Colonic mucosa (tissue), 4 donors: ENCODE results near the gene FOXK2. TPM values are rescaled to one million over a fixed set of nuclear protein-coding genes. Genes with fewer than 3 reads are reported as not detected.

Experiments
- DNase-seq: peaks from one replicate; pipeline ENCODE4 v3.0.0-alpha.2; 2020
- H3K27ac ChIP-seq: fragments of 200-600 bp; one replicate; pipeline ENCODE4 v1.8.0; 2021
- H3K27me3 ChIP-seq: fragments of 200-600 bp; one replicate; pipeline ENCODE4 v1.8.0; 2021
- H3K36me3 ChIP-seq: fragments of 200-600 bp; one replicate; pipeline ENCODE4 v1.8.0; 2021
- H3K4me1 ChIP-seq: fragments of 200-600 bp; one replicate; pipeline ENCODE4 v1.8.0; 2021; ENCODE audit warnings: mild to moderate bottlenecking
- H3K4me3 ChIP-seq: fragments of 200-600 bp; one replicate; pipeline ENCODE4 v1.8.0; 2021
- H3K9ac ChIP-seq, 2 donors: one replicate each; pipeline ENCODE4 v1.7.0; 2013; ENCODE audit warnings: control low read depth in 2 of 2, low read depth in 2 of 2, low read length in 2 of 2
- H3K9me3 ChIP-seq: fragments of 200-600 bp; one replicate; pipeline ENCODE4 v1.8.0; 2021
- CTCF ChIP-seq: fragments of 200-600 bp; IDR thresholded peaks from one replicate; pipeline ENCODE4 v1.8.0; 2022; ENCODE audit warnings: antibody characterized with exemption, mild to moderate bottlenecking
- intact Hi-C: fragments of 100-400 bp; cut with DNase I; formaldehyde crosslinking; loops from one replicate; pipeline ENCODE4 v1.14.1; 2022
- total RNA-seq, 2 donors: library from RNA; stranded (reverse); fragmentation: NEBNext Ultra II Directional in 1 of 2; extraction: Animal tissue kit (Norgen Biotek cat#: 25700) in 1 of 2; gene quantifications; one replicate each; pipeline ENCODE4 v1.2.1, GENCODE V29; 2021
- donor health status: healthy.
- donor health status: DM: no; HTN: no; CAD: no.
- donor health status: DM: no; HTN: no; CAD: no.

Gene FOXK2
- total RNA-seq, 2 donors from 2014 or later: 34.8 to 44.5 TPM

- H3K4me1 ChIP-seq: peaks cover 26% of the 10 kb centered on the region
- intact Hi-C loops: no loop called here
- H3K27me3 ChIP-seq: no peaks in the 10 kb centered on the region
- H3K4me3 ChIP-seq: no peak overlapping the region
- no peak for DNase-seq
- H3K9me3 ChIP-seq: no peaks in the 10 kb centered on the region
- no peak overlapping the region for H3K27ac ChIP-seq
- no peak for TF ChIP-seq CTCF
- H3K36me3 ChIP-seq: no peaks in the 10 kb centered on the region
- no peak overlapping the region for H3K9ac ChIP-seq
Measured at GRCh38 chr17:82564241-82564640, 44.7 kb downstream of the FOXK2 start.

GRCh38 chr17:82565551-82565950, 46.0 kb downstream of the FOXK2 start:
- Histone ChIP-seq H3K4me1 (peaks cover 17% of the 10 kb centered on the region), H3K27me3 (no peaks in the 10 kb centered on the region), H3K9ac (no peak overlapping the region), H3K36me3 (no peaks in the 10 kb centered on the region), H3K27ac (no peak overlapping the region), H3K9me3 (no peaks in the 10 kb centered on the region), H3K4me3 (no peak overlapping the region)
- intact Hi-C loops: no loop called here
- TF ChIP-seq CTCF: no peak
- no peak for DNase-seq

GRCh38 chr17:82566129-82566960, 46.8 kb downstream of the FOXK2 start:
- intact Hi-C loops: no loop called here

GRCh38 chr17:82567286-82567685, 47.8 kb downstream of the FOXK2 start:
- Histone ChIP-seq H3K4me3 (no peak overlapping the region), H3K9me3 (no peaks in the 10 kb centered on the region), H3K9ac (peak overlapping the region in 1 of 2 donors; percentile 80), H3K36me3 (no peaks in the 10 kb centered on the region), H3K27ac (no peak overlapping the region), H3K4me1 (peaks cover 17% of the 10 kb centered on the region), H3K27me3 (no peaks in the 10 kb centered on the region)
- no peak for DNase-seq
- TF ChIP-seq CTCF: no peak
- intact Hi-C loops: no loop called here

More at GRCh38 chr17:82566129-82566960, 46.8 kb downstream of the FOXK2 start:
- H3K9me3 ChIP-seq: no peaks in the 10 kb centered on the region
- H3K27me3 ChIP-seq: no peaks in the 10 kb centered on the region
- no peak overlapping the region for H3K4me3 ChIP-seq
- peak overlapping the region in 1 of 2 donors; percentile 48 for H3K9ac ChIP-seq
- H3K27ac ChIP-seq: peak overlapping the region; percentile 6
- TF ChIP-seq CTCF: no peak
- H3K36me3 ChIP-seq: no peaks in the 10 kb centered on the region
- peaks cover 17% of the 10 kb centered on the region for H3K4me1 ChIP-seq
- peak; percentile 51 for DNase-seq

- H3K9ac ChIP-seq: peak overlapping the region in 1 of 2 donors; percentile 80
- no peaks in the 10 kb centered on the region for H3K9me3 ChIP-seq
- H3K36me3 ChIP-seq: no peaks in the 10 kb centered on the region
- no peak for DNase-seq
- H3K27me3 ChIP-seq: no peaks in the 10 kb centered on the region
- intact Hi-C loops: no loop called here
- peaks cover 17% of the 10 kb centered on the region for H3K4me1 ChIP-seq
- no peak for TF ChIP-seq CTCF
- H3K27ac ChIP-seq: peak overlapping the region; percentile 57
- H3K4me3 ChIP-seq: no peak overlapping the region
Measured at GRCh38 chr17:82568997-82569393, 49.5 kb downstream of the FOXK2 start.
